AG10803 (cell line): ENCODE data around the gene TTLL10.

Experiments used
- DNase-seq: peaks from one replicate; pipeline ENCODE4 v3.0.0; 2010; ENCODE audit warnings: low read depth
- H3K4me3 ChIP-seq: 2 replicates; pipeline ENCODE4 v1.5.1; 2011; ENCODE audit warnings: mild to moderate bottlenecking, low read length, control low read depth
- CTCF ChIP-seq: conservative IDR thresholded peaks from 2 replicates; pipeline ENCODE4 v1.5.1; 2011; ENCODE audit warnings: mild to moderate bottlenecking, low read length, control low read depth, inconsistent platforms

Gene TTLL10

GRCh38 chr1:1129381-1129821 lies 44.3 kb upstream of the TTLL10 start:
- TF ChIP-seq CTCF = no peak
- H3K4me3 ChIP-seq = no peak overlapping the region
- DNase-seq = no peak

GRCh38 chr1:1130206-1131120 lies 43.2 kb upstream of the TTLL10 start:
- H3K4me3 ChIP-seq = no peak overlapping the region
- no peak for DNase-seq
- TF ChIP-seq CTCF = no peak

GRCh38 chr1:1132042-1132950 lies 41.4 kb upstream of the TTLL10 start:
- TF ChIP-seq CTCF = no peak

GRCh38 chr1:1132956-1133750 lies 40.5 kb upstream of the TTLL10 start:
- TF ChIP-seq CTCF = no peak

More at GRCh38 chr1:1132042-1132950, 41.4 kb upstream of the TTLL10 start:
- H3K4me3 ChIP-seq = no peak overlapping the region
- no peak for DNase-seq

GRCh38 chr1:1134300-1134970 lies 39.2 kb upstream of the TTLL10 start:
- no peak for DNase-seq
- no peak overlapping the region for H3K4me3 ChIP-seq
- TF ChIP-seq CTCF = no peak

More at GRCh38 chr1:1132956-1133750, 40.5 kb upstream of the TTLL10 start:
- no peak overlapping the region for H3K4me3 ChIP-seq
- DNase-seq = no peak
